GM23338 (cell line): ENCODE results near the gene CYP27A1. TPM values are rescaled to one million over a fixed set of nuclear protein-coding genes. Genes with fewer than 3 reads are reported as not detected.

ENCODE experiments used
- ATAC-seq: fragments of 200-7000 bp; cut with Tn5 transposase; 3 replicates; pipeline ENCODE4 v1.9.1; 2020
- DNase-seq: peaks from one replicate; pipeline ENCODE4 v3.0.0-alpha.2; 2015; ENCODE audit warnings: low spot score
- H2AFZ ChIP-seq: fragments of 200-600 bp; sonication (generic); 2 replicates; pipeline ENCODE4 v1.8.0; 2016; ENCODE audit warnings: antibody characterized with exemption, mild to moderate bottlenecking, moderate library complexity
- H3F3A ChIP-seq: fragments of 200-600 bp; sonication (generic); replicated peaks from 2 replicates; pipeline ENCODE4 v1.8.0; 2017; ENCODE audit warnings: antibody characterized with exemption, mixed run types, low read depth
- H3K27ac ChIP-seq: fragments of 200-600 bp; sonication (generic); 2 replicates; pipeline ENCODE4 v1.6.1; 2016; ENCODE audit warnings: low read depth
- H3K27me3 ChIP-seq: fragments of 200-600 bp; sonication (generic); 2 replicates; pipeline ENCODE4 v1.8.0; 2016; ENCODE audit warnings: mild to moderate bottlenecking, mixed run types, moderate library complexity; ENCODE audit not compliant: insufficient read depth
- H3K36me3 ChIP-seq: fragments of 200-600 bp; sonication (generic); 2 replicates; pipeline ENCODE4 v1.8.0; 2016; ENCODE audit warnings: mild to moderate bottlenecking; ENCODE audit not compliant: insufficient read depth
- H3K4me1 ChIP-seq: fragments of 200-600 bp; sonication (generic); 2 replicates; pipeline ENCODE4 v1.8.0; 2016; ENCODE audit warnings: mild to moderate bottlenecking, moderate library complexity; ENCODE audit not compliant: insufficient read depth
- H3K4me2 ChIP-seq: fragments of 200-600 bp; sonication (generic); 2 replicates; pipeline ENCODE4 v1.7.1; 2017; ENCODE audit warnings: mixed run types
- H3K4me3 ChIP-seq: fragments of 200-600 bp; sonication (generic); 2 replicates; pipeline ENCODE4 v1.6.1; 2016; ENCODE audit warnings: mixed run types
- H3K79me2 ChIP-seq: fragments of 200-600 bp; sonication (generic); replicated peaks from 2 replicates; pipeline ENCODE4 v1.8.0; 2017; ENCODE audit warnings: mild to moderate bottlenecking; ENCODE audit not compliant: insufficient read depth
- H3K9me2 ChIP-seq: fragments of 200-600 bp; sonication (generic); 2 replicates; pipeline ENCODE4 v1.8.0; 2017; ENCODE audit not compliant: insufficient read depth
- H4K20me1 ChIP-seq: fragments of 200-600 bp; sonication (generic); replicated peaks from 2 replicates; pipeline ENCODE4 v1.8.0; 2017; ENCODE audit warnings: mild to moderate bottlenecking; ENCODE audit not compliant: insufficient read depth
- H3K27ac Mint-ChIP-seq: 2 replicates; pipeline ENCODE4 v1.8.0; 2020; ENCODE audit warnings: inconsistent platforms, mild to moderate bottlenecking, moderate library complexity, mixed read lengths
- H3K27me3 Mint-ChIP-seq: 3 replicates; pipeline ENCODE4 v1.8.0; 2022; ENCODE audit warnings: low read depth, mild to moderate bottlenecking, moderate library complexity, mixed read lengths, inconsistent platforms; ENCODE audit not compliant: insufficient read depth, poor library complexity
- H3K36me3 Mint-ChIP-seq: 3 replicates; pipeline ENCODE4 v1.8.0; 2021; ENCODE audit warnings: low read depth, mild to moderate bottlenecking, inconsistent platforms, moderate library complexity, mixed read lengths
- H3K4me1 Mint-ChIP-seq: 3 replicates; pipeline ENCODE4 v1.8.0; 2020; ENCODE audit warnings: mild to moderate bottlenecking, inconsistent platforms, mixed read lengths
- H3K4me3 Mint-ChIP-seq: 3 replicates; pipeline ENCODE4 v1.8.0; 2021; ENCODE audit warnings: moderate library complexity, mild to moderate bottlenecking, inconsistent platforms, mixed read lengths
- H3K9me3 Mint-ChIP-seq: 3 replicates; pipeline ENCODE4 v1.8.0; 2020; ENCODE audit warnings: moderate library complexity, mild to moderate bottlenecking, inconsistent platforms, mixed read lengths
- CREB1 ChIP-seq: fragments of 250-450 bp; sonication (Bioruptor Pico); IDR thresholded peaks from 2 replicates; pipeline ENCODE4 v1.5.0; 2020; ENCODE audit warnings: low read depth, mild to moderate bottlenecking, moderate library complexity
- CTCF ChIP-seq, 2 experiments: fragments of 200-600 bp in 1 of 2; sonication (generic) in 1 of 2; conservative IDR thresholded peaks; 2 replicates each; pipeline versions ENCODE4 v1.5.1 to v1.6.1; 2016 to 2017; ENCODE audit warnings: antibody characterized with exemption in 2 of 2, low read depth in 2 of 2, mild to moderate bottlenecking in 2 of 2, moderate library complexity in 1 of 2
- EZH2 ChIP-seq: fragments of 200-600 bp; sonication (generic); IDR thresholded peaks from one replicate; pipeline ENCODE4 v1.8.0; 2017; ENCODE audit warnings: antibody characterized with exemption, mild to moderate bottlenecking, low read depth; ENCODE audit not compliant: unreplicated experiment
- EZH2phosphoT487 ChIP-seq: fragments of 200-600 bp; sonication (generic); IDR thresholded peaks from one replicate; pipeline ENCODE4 v1.8.1; 2018; ENCODE audit warnings: antibody characterized with exemption; ENCODE audit not compliant: unreplicated experiment
- JUNB ChIP-seq: IDR thresholded peaks from one replicate; pipeline ENCODE4 v1.6.1; 2016; ENCODE audit warnings: antibody characterized with exemption; ENCODE audit not compliant: unreplicated experiment
- NANOG ChIP-seq: IDR thresholded peaks from 2 replicates; pipeline ENCODE4 v1.6.1; 2016; ENCODE audit warnings: antibody characterized with exemption, borderline replicate concordance
- POLR2AphosphoS5 ChIP-seq: IDR thresholded peaks from 2 replicates; pipeline ENCODE4 v1.6.1; 2016; ENCODE audit warnings: antibody characterized with exemption, low read depth
- STAT1 ChIP-seq: IDR thresholded peaks from one replicate; pipeline ENCODE4 v1.6.1; 2016; ENCODE audit warnings: antibody characterized with exemption; ENCODE audit not compliant: unreplicated experiment
- ZNF114 ChIP-seq: fragments of 250-450 bp; sonication (Bioruptor Pico); IDR thresholded peaks from 2 replicates; pipeline ENCODE4 v1.5.0; 2020; ENCODE audit warnings: mild to moderate bottlenecking, moderate library complexity
- ZNF331 ChIP-seq: fragments of 250-450 bp; sonication (Bioruptor Pico); IDR thresholded peaks from 2 replicates; pipeline ENCODE4 v1.5.0; 2020; ENCODE audit warnings: low read depth, mild to moderate bottlenecking, moderate library complexity
- long read RNA-seq: library from polyadenylated mRNA; unstranded; transcript quantifications from one replicate; pipeline ENCODE4 v2.0.0, GENCODE V29; 2020; ENCODE audit not compliant: unreplicated experiment
- polyA plus RNA-seq: library from polyadenylated mRNA; unstranded; fragments of >200 nt; fragmentation: Nextera tagmentation; extraction: Ambion mirVana; gene quantifications from 2 replicates; pipeline ENCODE4 v1.2.1, GENCODE V29; 2016
- total RNA-seq: library from RNA; depleted of rRNA; stranded (reverse); fragments of >200 nt; shearing (Covaris generic); gene quantifications from 2 replicates; pipeline ENCODE4 v1.2.3, GENCODE V29; 2014; rRNA removed

The CYP27A1 gene
- total RNA-seq (4.2 and 6.9 TPM in 2 replicates), polyA plus RNA-seq (2.0 and 2.2 TPM in 2 replicates)
- long read RNA-seq, transcript CYP27A1-201 (9 exons, 2,286 nt): major isoform, 5 of 6 reads
- long read RNA-seq, partial matches to known transcripts: 0 of 6 reads
- long read RNA-seq, other reads (novel, unspliced or antisense): 1 of 6 reads

GRCh38 chr2:218781691-218782527 is at the start of gene CYP27A1:
TSS of gene CYP27A1 (plus strand) at chr2:218782147. CDS start at chr2:218782183, 36 bp downstream.
- peak; percentile 67 for DNase-seq
- no peaks in the 10 kb centered on the region for H3K4me1 ChIP-seq

DNA sequence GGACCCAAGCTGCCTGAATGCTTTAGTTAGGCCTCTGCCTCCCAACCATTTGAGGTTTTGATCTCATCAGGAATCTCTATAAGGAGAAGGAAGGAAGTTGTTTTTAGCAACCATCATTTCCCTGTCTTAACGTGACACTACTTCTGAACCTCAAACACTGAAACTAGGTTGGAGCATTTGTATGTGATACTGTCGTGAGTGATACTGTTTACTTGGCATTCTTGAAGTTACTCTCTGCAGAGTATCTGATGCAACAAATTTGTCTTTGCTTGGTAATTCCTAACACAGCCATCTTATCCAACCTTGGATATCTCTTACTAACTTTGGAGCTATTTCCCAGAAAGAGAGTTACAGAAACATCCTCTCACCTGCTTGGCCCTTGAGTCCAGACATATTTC is 49.2 kb upstream of the CYP27A1 start:
- Mint-ChIP-seq H3K9me3 (peaks cover 7% of the 10 kb centered on the region), H3K27me3 (peaks cover 3% of the 10 kb centered on the region), H3K4me3 (no peak overlapping the region), H3K36me3 (peaks cover 29% of the 10 kb centered on the region), H3K27ac (peak overlapping the region; percentile 91), H3K4me1 (peaks cover 32% of the 10 kb centered on the region)
- Histone ChIP-seq H3K4me2 (peak overlapping the region; percentile 48), H2AFZ (no peak overlapping the region), H3K9me2 (no peaks in the 10 kb centered on the region), H3K27ac (peak overlapping the region; percentile 84; the same call in 1 of the 2 replicates), H3K4me3 (no peak overlapping the region), H4K20me1 (peaks cover 24% of the 10 kb centered on the region), H3K27me3 (no peaks in the 10 kb centered on the region), H3K79me2 (peaks cover 73% of the 10 kb centered on the region), H3K4me1 (peaks cover 21% of the 10 kb centered on the region), H3F3A (no peaks in the 10 kb centered on the region), H3K36me3 (no peaks in the 10 kb centered on the region)
- DNase-seq: no peak
- ATAC-seq: no peak
- TF ChIP-seq JUNB (no peak), ZNF114 (no peak), NANOG (no peak), STAT1 (no peak), POLR2AphosphoS5 (no peak), EZH2phosphoT487 (no peak)

More at GRCh38 chr2:218781691-218782527, at the start of gene CYP27A1:
- no peaks in the 10 kb centered on the region for H3K9me2 ChIP-seq
- Mint-ChIP-seq H3K4me3 (peak within 1 kb of the TSS; percentile 81), H3K27me3 (peaks cover 30% of the 10 kb centered on the region), H3K9me3 (peaks cover 10% of the 10 kb centered on the region), H3K4me1 (peaks cover 13% of the 10 kb centered on the region), H3K27ac (no peak within 1 kb of the TSS), H3K36me3 (peaks cover 8% of the 10 kb centered on the region; the same call in 2 of the 3 replicates)
- H4K20me1 ChIP-seq: peaks cover 5% of the 10 kb centered on the region; the same call in 1 of the 2 replicates
- H3K4me3 ChIP-seq: peak within 1 kb of the TSS; percentile 81
- H3K36me3 ChIP-seq: no peaks in the 10 kb centered on the region
- no peaks in the 10 kb centered on the region for H3K79me2 ChIP-seq
- H3K27me3 ChIP-seq: peaks cover 55% of the 10 kb centered on the region
- peak; percentile 94 for ATAC-seq
- TF ChIP-seq POLR2AphosphoS5: peak; percentile 50; the same call in 1 of the 2 replicates
- TF ChIP-seq EZH2: peak; percentile 79
- no peak for TF ChIP-seq STAT1
- TF ChIP-seq NANOG: no peak
- no peak for TF ChIP-seq EZH2phosphoT487
- no peak for TF ChIP-seq CREB1 (CRISPR knock-in tag)
- TF ChIP-seq ZNF331: no peak
- no peak for TF ChIP-seq CTCF (conservative IDR thresholded peaks at IDR 0.05; ENCODE audit: low read depth in 2 of 2)
- H3F3A ChIP-seq: 0 out of 2 replicates have a peak, but pooled peaks cover 3% of the 10 kb centered on the region
- no peak within 1 kb of the TSS for H3K27ac ChIP-seq
- peak within 1 kb of the TSS; percentile 97 for H2AFZ ChIP-seq
- H3K4me2 ChIP-seq: peak within 1 kb of the TSS; percentile 98
